Liver (tissue), 9 donors: ENCODE measurements around the gene GLIS1. TPM values are rescaled to one million over a fixed set of nuclear protein-coding genes. Genes with fewer than 3 reads are reported as not detected.

ENCODE experiments used
- DNase-seq: peaks from one replicate; pipeline ENCODE4 v3.0.0-alpha.2; 2017; ENCODE audit warnings: low spot score
- H3K27ac ChIP-seq, 2 donors: one replicate each; pipeline ENCODE4 v1.7.0; 2013; ENCODE audit warnings: inconsistent platforms in 2 of 2, low read length in 2 of 2, control low read depth in 1 of 2, low read depth in 1 of 2, mild to moderate bottlenecking in 1 of 2
- H3K27me3 ChIP-seq, 4 donors: one replicate each; pipeline versions ENCODE4 v1.6.1 to v1.7.0; 2013; ENCODE audit warnings: low read length in 3 of 4, inconsistent platforms in 1 of 4, mild to moderate bottlenecking in 1 of 4, moderate library complexity in 1 of 4; ENCODE audit not compliant: control insufficient read depth in 4 of 4, insufficient read depth in 4 of 4
- H3K36me3 ChIP-seq, 4 donors: one replicate each; pipeline versions ENCODE4 v1.6.1 to v1.7.0; 2013; ENCODE audit warnings: low read length in 3 of 4, mild to moderate bottlenecking in 3 of 4, low read depth in 1 of 4, moderate library complexity in 1 of 4; ENCODE audit not compliant: control insufficient read depth in 4 of 4, insufficient read depth in 3 of 4
- H3K4me1 ChIP-seq, 4 donors: one replicate each; pipeline versions ENCODE4 v1.6.1 to v1.7.0; 2013; ENCODE audit warnings: low read length in 3 of 4, mild to moderate bottlenecking in 3 of 4, moderate library complexity in 1 of 4; ENCODE audit not compliant: control insufficient read depth in 4 of 4, insufficient read depth in 4 of 4
- H3K4me3 ChIP-seq, 3 donors: one replicate each; pipeline versions ENCODE4 v1.6.1 to v1.7.0; 2013; ENCODE audit warnings: low read length in 3 of 3, control low read depth in 1 of 3, low read depth in 1 of 3, mild to moderate bottlenecking in 1 of 3
- H3K9ac ChIP-seq, 2 donors: one replicate each; pipeline ENCODE4 v1.7.0; 2013; ENCODE audit warnings: low read length in 2 of 2, mild to moderate bottlenecking in 2 of 2, moderate library complexity in 2 of 2, control low read depth in 1 of 2, low read depth in 1 of 2
- H3K9me3 ChIP-seq, 4 donors: one replicate each; pipeline versions ENCODE4 v1.6.1 to v1.7.0; 2013; ENCODE audit warnings: low read length in 3 of 4; ENCODE audit not compliant: control insufficient read depth in 4 of 4
- ATF3 ChIP-seq: IDR thresholded peaks from 2 replicates; pipeline ENCODE4 v1.6.1; 2016; ENCODE audit warnings: antibody characterized with exemption
- CTCF ChIP-seq: fragments of 150-350 bp; IDR thresholded peaks from 2 replicates; pipeline ENCODE4 v1.5.1; 2017; ENCODE audit warnings: improper control_type of control experiment, low read depth, low read length; ENCODE audit not compliant: missing input control
- EGR1 ChIP-seq, 2 donors: IDR thresholded peaks; 2 replicates each; pipeline ENCODE4 v1.6.1; 2016 to 2018; ENCODE audit warnings: antibody characterized with exemption in 2 of 2, low read depth in 2 of 2
- FOXA1 ChIP-seq: IDR thresholded peaks from 2 replicates; pipeline ENCODE4 v1.6.1; 2016; ENCODE audit warnings: antibody characterized with exemption
- FOXA2 ChIP-seq: IDR thresholded peaks from 2 replicates; pipeline ENCODE4 v1.6.1; 2016; ENCODE audit warnings: antibody characterized with exemption
- GABPA ChIP-seq, 2 donors: IDR thresholded peaks in 1 of 2; conservative IDR thresholded peaks in 1 of 2; 2 replicates each; pipeline ENCODE4 v1.6.1; 2016; ENCODE audit warnings: antibody characterized with exemption in 2 of 2, mild to moderate bottlenecking in 1 of 2, moderate library complexity in 1 of 2
- HNF4A ChIP-seq, 2 donors: conservative IDR thresholded peaks; 2 replicates each; pipeline ENCODE4 v1.6.1; 2016; ENCODE audit warnings: antibody characterized with exemption in 2 of 2, mild to moderate bottlenecking in 2 of 2
- HNF4G ChIP-seq: IDR thresholded peaks from 2 replicates; pipeline ENCODE4 v1.6.1; 2016; ENCODE audit warnings: antibody characterized with exemption
- JUND ChIP-seq, 2 donors: IDR thresholded peaks; 2 replicates each; pipeline ENCODE4 v1.6.1; 2016; ENCODE audit warnings: antibody characterized with exemption in 2 of 2
- NR2F2 ChIP-seq: IDR thresholded peaks from 2 replicates; pipeline ENCODE4 v1.6.1; 2016; ENCODE audit warnings: antibody characterized with exemption
- RAD21 ChIP-seq, 2 donors: IDR thresholded peaks; 2 replicates each; pipeline ENCODE4 v1.6.1; 2016; ENCODE audit warnings: antibody characterized with exemption in 2 of 2, mild to moderate bottlenecking in 2 of 2
- RXRA ChIP-seq, 2 donors: IDR thresholded peaks; 2 replicates each; pipeline ENCODE4 v1.6.1; 2017 to 2018; ENCODE audit warnings: antibody characterized with exemption in 2 of 2, mild to moderate bottlenecking in 1 of 2
- SP1 ChIP-seq: IDR thresholded peaks from 2 replicates; pipeline ENCODE4 v1.6.1; 2018; ENCODE audit warnings: antibody characterized with exemption, mild to moderate bottlenecking
- TAF1 ChIP-seq: conservative IDR thresholded peaks from 2 replicates; pipeline ENCODE4 v1.6.1; 2016; ENCODE audit warnings: antibody characterized with exemption, mild to moderate bottlenecking
- YY1 ChIP-seq: IDR thresholded peaks from 2 replicates; pipeline ENCODE4 v1.6.1; 2016; ENCODE audit warnings: antibody characterized with exemption, mild to moderate bottlenecking
- WGBS: extraction: QIAGEN DNeasy Blood & Tissue Kit; methylation state at CpG from one replicate; pipeline ENCODE4 v1.1.7; 2013; 5-methylcytosine and 5-hydroxymethylcytosine counted together
- polyA plus RNA-seq, 2 donors: library from polyadenylated mRNA; stranded (reverse) in 1 of 2; unstranded in 1 of 2; fragments of 200-250 nt in 1 of 2; fragments of >200 nt in 1 of 2; fragmentation: Nextera tagmentation in 1 of 2; extraction: Ambion mirVana in 1 of 2; gene quantifications; one replicate each; pipeline versions ENCODE4 v1.2.1 to v1.2.3, GENCODE V29; 2013 to 2015
- total RNA-seq, 2 donors: library from RNA; depleted of rRNA; stranded (reverse); fragments of >200 nt; gene quantifications; one replicate each; pipeline ENCODE4 v1.2.3, GENCODE V29; 2014
- TF ChIP-seq, protein P1 (sequence below): IDR thresholded peaks from 2 replicates; pipeline ENCODE4 v1.6.1; 2016; ENCODE audit warnings: antibody characterized with exemption
- TF ChIP-seq, protein P2 (sequence below): IDR thresholded peaks from 2 replicates; pipeline ENCODE4 v1.6.1; 2016; ENCODE audit warnings: antibody characterized with exemption, mild to moderate bottlenecking
- TF ChIP-seq, protein P3 (sequence below): IDR thresholded peaks from 2 replicates; pipeline ENCODE4 v1.6.1; 2016; ENCODE audit warnings: antibody characterized with exemption
- donor health status: healthy.
- donor health status: healthy.
- donor health status: healthy.
- donor health status: healthy.
- donor health status: healthy.

Gene GLIS1
- total and polyA plus RNA-seq, 4 donors = under 0.01 to 0.05 TPM; not detected in 2

GRCh38 chr1:53562291-53562980 is 176.5 kb downstream of the GLIS1 start:
- H3K4me1 ChIP-seq = no peaks in the 10 kb centered on the region
- 75% methylated on average over 14 of the region's 14 CpGs for WGBS
- TF ChIP-seq CTCF = no peak
- no peak for TF ChIP-seq RAD21 (IDR thresholded peaks at IDR 0.05)
- TF ChIP-seq, protein P1, sequence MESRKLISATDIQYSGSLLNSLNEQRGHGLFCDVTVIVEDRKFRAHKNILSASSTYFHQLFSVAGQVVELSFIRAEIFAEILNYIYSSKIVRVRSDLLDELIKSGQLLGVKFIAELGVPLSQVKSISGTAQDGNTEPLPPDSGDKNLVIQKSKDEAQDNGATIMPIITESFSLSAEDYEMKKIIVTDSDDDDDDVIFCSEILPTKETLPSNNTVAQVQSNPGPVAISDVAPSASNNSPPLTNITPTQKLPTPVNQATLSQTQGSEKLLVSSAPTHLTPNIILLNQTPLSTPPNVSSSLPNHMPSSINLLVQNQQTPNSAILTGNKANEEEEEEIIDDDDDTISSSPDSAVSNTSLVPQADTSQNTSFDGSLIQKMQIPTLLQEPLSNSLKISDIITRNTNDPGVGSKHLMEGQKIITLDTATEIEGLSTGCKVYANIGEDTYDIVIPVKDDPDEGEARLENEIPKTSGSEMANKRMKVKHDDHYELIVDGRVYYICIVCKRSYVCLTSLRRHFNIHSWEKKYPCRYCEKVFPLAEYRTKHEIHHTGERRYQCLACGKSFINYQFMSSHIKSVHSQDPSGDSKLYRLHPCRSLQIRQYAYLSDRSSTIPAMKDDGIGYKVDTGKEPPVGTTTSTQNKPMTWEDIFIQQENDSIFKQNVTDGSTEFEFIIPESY = no peak
- no peak for TF ChIP-seq RXRA (IDR thresholded peaks at IDR 0.05)
- TF ChIP-seq FOXA1 = no peak
- TF ChIP-seq, protein P2, sequence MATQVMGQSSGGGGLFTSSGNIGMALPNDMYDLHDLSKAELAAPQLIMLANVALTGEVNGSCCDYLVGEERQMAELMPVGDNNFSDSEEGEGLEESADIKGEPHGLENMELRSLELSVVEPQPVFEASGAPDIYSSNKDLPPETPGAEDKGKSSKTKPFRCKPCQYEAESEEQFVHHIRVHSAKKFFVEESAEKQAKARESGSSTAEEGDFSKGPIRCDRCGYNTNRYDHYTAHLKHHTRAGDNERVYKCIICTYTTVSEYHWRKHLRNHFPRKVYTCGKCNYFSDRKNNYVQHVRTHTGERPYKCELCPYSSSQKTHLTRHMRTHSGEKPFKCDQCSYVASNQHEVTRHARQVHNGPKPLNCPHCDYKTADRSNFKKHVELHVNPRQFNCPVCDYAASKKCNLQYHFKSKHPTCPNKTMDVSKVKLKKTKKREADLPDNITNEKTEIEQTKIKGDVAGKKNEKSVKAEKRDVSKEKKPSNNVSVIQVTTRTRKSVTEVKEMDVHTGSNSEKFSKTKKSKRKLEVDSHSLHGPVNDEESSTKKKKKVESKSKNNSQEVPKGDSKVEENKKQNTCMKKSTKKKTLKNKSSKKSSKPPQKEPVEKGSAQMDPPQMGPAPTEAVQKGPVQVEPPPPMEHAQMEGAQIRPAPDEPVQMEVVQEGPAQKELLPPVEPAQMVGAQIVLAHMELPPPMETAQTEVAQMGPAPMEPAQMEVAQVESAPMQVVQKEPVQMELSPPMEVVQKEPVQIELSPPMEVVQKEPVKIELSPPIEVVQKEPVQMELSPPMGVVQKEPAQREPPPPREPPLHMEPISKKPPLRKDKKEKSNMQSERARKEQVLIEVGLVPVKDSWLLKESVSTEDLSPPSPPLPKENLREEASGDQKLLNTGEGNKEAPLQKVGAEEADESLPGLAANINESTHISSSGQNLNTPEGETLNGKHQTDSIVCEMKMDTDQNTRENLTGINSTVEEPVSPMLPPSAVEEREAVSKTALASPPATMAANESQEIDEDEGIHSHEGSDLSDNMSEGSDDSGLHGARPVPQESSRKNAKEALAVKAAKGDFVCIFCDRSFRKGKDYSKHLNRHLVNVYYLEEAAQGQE = no peak
- no peak for TF ChIP-seq ATF3
- TF ChIP-seq HNF4G = no peak
- TF ChIP-seq EGR1 (IDR thresholded peaks at IDR 0.05; ENCODE audit: low read depth in 2 of 2) = no peak
- TF ChIP-seq TAF1 = no peak
- no peak for TF ChIP-seq HNF4A (conservative IDR thresholded peaks at IDR 0.05)
- TF ChIP-seq YY1 = no peak
- TF ChIP-seq, protein P3, sequence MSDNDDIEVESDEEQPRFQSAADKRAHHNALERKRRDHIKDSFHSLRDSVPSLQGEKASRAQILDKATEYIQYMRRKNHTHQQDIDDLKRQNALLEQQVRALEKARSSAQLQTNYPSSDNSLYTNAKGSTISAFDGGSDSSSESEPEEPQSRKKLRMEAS = no peak
- TF ChIP-seq FOXA2 = no peak
- no peak for TF ChIP-seq NR2F2
- no peak for TF ChIP-seq JUND (IDR thresholded peaks at IDR 0.05)
- no peak for TF ChIP-seq SP1
- no peak for TF ChIP-seq GABPA (IDR thresholded peaks at IDR 0.05 in 1 of 2, conservative IDR thresholded peaks at IDR 0.05 in 1 of 2)
- H3K27me3 ChIP-seq = peaks cover 0 to 3% (median 0%) of the 10 kb centered on the region in 4 donors
- no peak overlapping the region for H3K4me3 ChIP-seq
- no peak overlapping the region for H3K27ac ChIP-seq
- no peak for DNase-seq
- H3K36me3 ChIP-seq = no peaks in the 10 kb centered on the region
- no peak overlapping the region for H3K9ac ChIP-seq
- peaks cover 0 to 2% (median 0%) of the 10 kb centered on the region in 4 donors for H3K9me3 ChIP-seq
